AG09319 (cell line): ENCODE data around the gene RBBP8NL.

Experiments used
- DNase-seq: peaks from one replicate; pipeline ENCODE4 v3.0.0-alpha.2; 2010; ENCODE audit warnings: low read depth; ENCODE audit errors: extremely low read depth
- TF ChIP-seq, protein P1 (sequence below): IDR thresholded peaks from 2 replicates; pipeline ENCODE4 v1.5.1; 2011; ENCODE audit warnings: low read depth, mild to moderate bottlenecking, inconsistent platforms, low read length, moderate library complexity

The RBBP8NL gene

DNA sequence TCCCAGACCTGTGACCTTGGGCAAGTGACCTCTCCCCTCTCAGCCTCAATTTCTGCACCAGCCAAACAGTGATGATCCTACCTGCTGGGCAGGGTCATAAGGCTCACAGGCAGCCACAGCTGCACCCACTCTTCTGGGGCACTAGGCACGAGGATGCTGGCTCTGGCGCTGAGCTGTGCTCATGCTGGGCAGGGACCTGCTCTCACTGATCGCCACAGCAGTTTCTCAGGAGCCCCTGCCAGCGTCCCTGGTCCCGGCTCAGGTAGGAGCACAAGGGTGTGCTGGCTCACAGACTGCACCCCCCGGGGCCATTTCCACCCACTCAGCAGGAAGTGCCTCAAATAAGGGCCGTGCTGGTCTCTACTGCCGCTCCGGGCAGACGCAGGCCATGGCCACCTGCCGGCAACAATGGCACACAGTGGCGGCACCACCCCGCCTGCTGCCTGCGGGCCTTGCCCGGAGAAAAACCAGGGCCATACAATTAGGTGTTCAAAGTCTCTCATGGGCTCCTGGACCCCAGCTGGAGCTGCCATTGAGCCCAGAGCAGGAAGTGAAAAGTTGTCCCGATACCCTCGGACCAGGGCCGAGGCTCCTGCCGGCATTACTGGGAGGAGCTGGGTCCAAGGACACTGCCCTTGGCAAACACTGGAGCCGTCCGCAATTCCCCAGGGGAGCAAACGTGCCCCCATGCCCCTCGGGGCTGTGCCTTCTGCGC, 15.7 kb downstream of the RBBP8NL start:
- no peak for DNase-seq
- TF ChIP-seq, protein P1, sequence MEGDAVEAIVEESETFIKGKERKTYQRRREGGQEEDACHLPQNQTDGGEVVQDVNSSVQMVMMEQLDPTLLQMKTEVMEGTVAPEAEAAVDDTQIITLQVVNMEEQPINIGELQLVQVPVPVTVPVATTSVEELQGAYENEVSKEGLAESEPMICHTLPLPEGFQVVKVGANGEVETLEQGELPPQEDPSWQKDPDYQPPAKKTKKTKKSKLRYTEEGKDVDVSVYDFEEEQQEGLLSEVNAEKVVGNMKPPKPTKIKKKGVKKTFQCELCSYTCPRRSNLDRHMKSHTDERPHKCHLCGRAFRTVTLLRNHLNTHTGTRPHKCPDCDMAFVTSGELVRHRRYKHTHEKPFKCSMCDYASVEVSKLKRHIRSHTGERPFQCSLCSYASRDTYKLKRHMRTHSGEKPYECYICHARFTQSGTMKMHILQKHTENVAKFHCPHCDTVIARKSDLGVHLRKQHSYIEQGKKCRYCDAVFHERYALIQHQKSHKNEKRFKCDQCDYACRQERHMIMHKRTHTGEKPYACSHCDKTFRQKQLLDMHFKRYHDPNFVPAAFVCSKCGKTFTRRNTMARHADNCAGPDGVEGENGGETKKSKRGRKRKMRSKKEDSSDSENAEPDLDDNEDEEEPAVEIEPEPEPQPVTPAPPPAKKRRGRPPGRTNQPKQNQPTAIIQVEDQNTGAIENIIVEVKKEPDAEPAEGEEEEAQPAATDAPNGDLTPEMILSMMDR: no peak

DNA sequence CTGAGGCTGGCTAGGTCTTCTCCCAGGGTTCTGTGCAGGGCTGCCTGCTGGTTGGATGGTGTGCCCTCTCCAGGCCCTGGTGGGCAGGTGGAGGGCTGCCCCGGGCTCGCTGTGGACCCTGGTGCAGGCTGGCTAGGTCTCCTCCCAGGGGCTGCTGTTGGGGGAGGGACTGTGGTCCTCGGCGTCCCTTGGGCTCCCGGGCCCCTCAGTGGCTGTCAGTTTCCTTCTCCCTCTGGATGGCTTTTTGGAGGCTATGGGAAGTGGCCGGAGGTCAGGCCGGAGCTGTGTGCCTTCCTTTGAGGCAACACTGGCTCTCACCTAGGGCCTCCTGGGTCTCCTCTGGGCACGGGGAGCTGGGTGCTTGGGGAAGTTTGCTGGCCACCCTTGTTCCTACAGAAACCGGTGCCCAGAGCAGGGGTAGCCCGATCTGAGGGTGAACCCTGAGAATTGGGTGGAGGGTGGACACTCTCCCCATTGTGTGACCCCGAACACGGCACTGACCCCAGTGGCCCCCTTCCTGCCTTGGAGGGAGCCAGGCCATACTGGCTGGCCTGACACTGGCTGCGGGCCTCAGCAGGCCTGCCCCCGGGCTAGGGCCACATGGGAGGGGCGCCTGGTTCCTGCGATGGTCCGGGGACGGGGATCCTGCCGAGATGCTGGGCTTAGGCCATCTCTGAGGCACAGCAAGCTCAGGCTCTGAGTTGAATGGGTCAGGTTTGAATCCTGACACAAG, 16.4 kb downstream of the RBBP8NL start:
- TF ChIP-seq, protein P1: no peak
- DNase-seq: no peak

GRCh38 chr20:62409931-62410745, 17.2 kb downstream of the RBBP8NL start:
- DNase-seq: no peak

GRCh38 chr20:62409086-62409853, 18.1 kb downstream of the RBBP8NL start:
- DNase-seq: no peak
- TF ChIP-seq, protein P1: no peak

More at GRCh38 chr20:62409931-62410745, 17.2 kb downstream of the RBBP8NL start:
- TF ChIP-seq, protein P1: peak; percentile 29

GRCh38 chr20:62408640-62409039, 18.7 kb downstream of the RBBP8NL start:
- TF ChIP-seq, protein P1: no peak
- DNase-seq: no peak

DNA sequence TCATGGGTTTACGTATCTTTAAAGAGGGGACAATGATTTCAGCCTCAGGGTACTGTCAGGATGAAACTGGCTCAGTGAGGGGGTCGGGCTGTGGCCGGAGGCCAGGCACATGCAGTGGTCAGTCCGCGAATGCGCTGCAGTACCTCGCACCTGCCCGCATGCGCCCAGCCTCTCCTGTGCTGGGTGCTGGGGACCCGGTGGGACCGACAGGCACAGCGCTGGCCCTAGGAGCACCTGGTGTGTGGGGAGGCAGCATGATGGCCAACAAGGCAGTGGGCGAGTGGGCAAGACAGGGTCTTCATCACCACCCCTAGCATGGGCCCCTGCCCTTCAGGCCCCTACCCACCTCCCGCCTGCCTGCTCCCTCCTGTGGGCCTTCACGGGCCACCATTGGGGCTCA, 19.3 kb downstream of the RBBP8NL start:
- TF ChIP-seq, protein P1: no peak
- no peak for DNase-seq
